DMS53 (cell line): Measurements from ENCODE around the gene TLE3.

ENCODE experiments used
- DNase-seq: peaks from one replicate; lab custom pipeline; 2025; lab: John Stamatoyannopoulos, UW

The TLE3 gene

DNA sequence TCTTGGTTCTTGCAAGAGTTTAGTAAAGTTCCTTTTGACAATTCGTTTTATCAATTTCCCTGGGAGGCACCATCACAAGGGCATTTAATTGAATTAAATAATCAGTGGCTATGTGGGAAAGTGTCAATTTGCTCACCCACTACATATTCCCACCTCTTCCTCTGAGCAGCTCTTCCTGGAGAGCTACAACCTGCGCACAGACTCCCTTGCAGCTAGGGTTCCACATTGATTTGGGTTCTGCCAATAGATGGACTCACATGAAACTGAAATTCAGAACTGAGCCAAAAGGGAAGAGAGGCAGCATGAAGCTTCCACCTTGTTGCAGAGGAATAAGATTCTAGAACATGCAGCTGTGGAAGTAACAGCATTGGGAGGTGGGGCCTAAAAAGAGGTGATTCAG lies 94.8 kb downstream of the TLE3 start:
- DNase-seq, result no peak

DNA sequence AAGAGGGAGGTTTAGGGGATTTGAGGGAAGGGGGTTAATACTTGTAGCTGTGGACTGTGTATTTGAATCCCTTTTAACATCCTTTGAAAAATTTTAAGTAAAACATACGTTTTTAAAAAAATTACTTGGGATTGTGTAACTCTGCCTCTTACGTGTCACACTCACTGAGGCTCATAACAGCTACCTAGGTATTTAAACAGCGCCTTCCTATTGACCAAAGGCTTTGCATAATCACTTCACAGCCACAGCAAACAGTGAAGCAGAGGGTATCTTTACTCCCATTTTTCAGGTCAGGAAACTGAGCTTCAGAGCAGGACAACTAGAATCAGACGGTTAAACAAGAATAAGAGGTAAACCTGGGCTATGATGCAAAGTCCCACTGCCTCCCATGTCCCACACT lies 95.9 kb downstream of the TLE3 start:
- DNase-seq, result peak; percentile 56

DNA sequence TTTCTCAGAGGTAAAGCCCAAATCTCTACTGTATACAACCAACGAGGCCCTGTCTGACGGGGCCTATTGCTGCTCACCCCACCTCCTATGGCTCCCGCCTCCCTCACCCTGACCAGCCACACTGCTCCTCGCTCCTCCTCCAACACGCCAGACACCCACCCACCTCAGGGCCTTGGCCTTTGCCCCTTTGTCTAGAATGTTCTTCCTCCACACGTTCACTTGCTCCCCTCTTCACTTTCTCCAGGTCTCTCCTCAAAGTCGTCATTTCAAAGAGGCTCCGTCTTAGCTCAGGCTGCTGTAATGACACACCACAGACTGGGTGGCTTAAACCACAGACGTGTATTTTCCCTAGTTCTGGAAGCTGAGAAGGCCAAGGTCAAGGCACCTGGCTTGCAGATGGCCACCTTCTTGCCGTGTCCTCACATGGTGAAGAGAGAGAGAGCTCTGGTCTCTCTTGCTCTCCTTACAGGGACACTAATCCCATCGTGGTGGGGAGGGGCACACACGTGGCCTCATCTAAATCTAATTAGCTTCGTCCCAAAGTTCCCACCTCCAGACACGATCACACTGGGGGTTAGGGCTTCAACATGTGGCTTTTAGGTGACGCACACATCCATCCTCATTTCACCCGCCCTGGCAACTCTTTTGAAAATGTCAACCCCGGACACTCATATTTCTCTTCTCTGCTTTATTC lies 98.2 kb downstream of the TLE3 start:
- DNase-seq, result no peak

DNA sequence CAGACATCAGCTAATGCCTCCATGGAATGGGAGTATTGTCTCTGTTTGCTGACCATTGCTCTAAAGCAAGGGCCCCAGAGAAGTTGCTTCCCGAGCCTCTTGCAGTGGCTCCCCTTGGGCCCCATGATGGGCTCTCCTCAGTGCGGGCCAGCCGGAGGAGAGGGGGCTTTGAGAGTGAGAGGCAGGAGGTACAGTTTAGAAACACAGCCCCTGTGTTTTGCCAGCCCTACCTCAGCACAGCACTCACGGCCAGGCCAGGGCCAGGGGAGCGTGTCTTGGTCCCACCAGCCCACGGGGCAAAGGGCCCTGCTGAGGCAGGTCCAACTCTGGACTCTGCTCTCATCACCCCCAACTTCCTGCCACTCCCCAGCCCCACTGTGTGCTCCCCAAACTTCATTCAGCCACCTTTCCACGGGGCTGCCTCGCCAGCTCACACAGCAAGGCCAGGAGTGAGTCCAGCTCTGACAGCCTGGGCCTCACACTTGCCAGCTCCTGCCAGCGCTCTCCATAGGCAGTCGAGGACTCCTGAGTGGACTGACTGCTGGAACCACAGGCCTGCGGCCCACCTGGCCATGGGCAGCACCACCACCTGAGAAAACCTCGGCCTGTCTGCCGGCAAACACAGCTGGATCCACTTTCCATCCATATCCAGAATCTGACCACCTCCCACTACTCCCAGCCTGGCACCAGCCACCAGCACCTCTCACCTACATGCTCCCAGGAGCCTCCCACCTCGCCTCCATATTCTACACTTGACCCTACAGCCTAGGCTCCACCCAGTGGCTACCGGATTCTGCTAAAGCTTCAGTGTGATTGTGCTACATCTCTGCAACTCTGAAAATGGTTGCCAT lies 99.0 kb downstream of the TLE3 start:
- DNase-seq, result no peak

DNA sequence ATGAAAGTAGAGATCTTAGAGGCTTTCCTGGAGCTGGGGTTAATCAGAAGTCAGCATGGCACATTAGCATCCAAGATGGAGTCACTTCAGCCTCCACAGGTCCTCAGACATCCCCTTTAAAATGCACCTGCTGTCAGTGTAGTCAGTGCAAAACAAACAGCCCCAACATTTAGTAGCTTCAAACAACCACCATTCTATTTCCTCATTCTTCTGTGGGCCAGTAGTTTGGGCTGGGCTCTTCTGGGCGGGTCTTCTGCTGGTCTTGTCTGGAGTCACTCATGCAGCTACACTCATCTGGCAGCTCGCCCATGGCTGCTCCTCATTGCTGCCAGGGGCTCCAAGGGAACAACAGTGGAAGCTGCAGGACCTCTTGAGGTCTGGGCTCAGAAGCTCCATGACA lies 99.9 kb downstream of the TLE3 start:
- peak; percentile 93 for DNase-seq
